Activated CD4-positive, alpha-beta T cell treated with anti-CD3 and anti-CD28 coated beads for 4 hours (primary cell): ENCODE results near the gene UBB.

Experiments
- DNase-seq, 2 donors: peaks; one replicate each; pipeline ENCODE4 v3.0.0-alpha.2; 2020

Gene UBB

DNA sequence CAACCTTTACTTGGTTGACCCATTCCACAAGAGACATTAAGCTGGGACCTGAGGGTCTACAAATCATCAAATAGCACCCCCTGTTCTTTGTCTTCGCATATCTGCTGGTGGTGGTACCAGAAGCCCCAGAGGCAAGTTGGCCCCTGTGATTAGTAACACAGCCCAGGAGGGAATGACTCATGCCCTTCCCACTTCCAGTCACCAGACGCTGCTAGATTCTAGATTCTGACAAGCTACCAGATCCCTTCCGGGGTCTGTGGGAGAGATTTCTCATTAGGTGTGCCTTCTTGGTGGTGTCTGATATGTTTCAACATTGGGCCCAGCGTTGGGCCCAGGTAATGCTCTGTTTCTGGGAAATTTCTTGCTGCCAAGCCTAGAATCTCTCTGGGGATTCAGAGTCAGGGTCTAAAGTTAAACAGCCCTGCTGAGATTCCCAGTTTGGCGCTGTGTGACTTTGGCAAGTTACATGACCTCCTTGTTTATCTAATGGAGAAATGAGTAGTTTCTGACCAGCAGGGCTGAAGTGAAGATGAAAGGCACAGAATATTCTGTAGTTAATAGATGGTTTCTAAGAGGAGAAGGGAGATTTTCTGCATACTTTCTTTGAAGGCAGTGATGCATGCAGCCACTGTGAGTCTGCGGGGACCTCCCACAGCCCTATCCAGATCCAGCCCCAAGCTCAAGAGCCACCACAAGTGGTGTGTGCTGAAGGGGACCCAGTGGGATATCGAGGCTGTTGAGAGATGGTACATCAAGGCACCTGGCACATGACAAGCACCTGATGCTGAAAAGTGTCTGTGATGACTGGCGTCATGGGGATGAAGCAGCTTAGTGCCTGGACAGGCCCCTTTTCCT, 38.4 kb downstream of the UBB start:
- DNase-seq = peak; percentile 68 to 73

DNA sequence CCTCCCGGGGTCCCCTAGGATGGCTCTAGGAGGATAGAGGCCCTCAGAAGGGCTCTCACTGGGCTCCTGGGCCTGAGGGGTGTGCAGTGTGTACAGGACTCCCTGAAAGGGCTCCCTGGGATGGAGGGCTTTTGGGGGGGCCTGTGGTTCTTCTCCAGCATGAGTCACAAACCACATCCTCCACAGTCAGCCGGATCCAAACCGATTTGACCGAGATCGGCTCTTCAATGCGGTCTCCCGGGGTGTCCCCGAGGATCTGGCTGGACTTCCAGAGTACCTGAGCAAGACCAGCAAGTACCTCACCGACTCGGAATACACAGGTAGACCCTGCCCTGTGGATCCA, 39.0 kb downstream of the UBB start:
- peak; percentile 45 to 51 for DNase-seq

DNA sequence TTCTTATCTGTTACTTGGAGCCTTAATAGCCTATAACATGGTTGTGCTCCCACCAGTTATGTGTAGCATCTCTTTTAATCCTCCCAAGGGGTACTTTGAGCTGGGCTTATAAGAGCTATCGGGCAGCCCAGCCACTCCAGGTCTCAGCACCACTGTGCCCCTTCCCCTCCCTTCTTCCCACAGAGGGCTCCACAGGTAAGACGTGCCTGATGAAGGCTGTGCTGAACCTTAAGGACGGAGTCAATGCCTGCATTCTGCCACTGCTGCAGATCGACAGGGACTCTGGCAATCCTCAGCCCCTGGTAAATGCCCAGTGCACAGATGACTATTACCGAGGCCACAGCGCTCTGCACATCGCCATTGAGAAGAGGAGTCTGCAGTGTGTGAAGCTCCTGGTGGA, 41.5 kb downstream of the UBB start:
- no peak for DNase-seq

DNA sequence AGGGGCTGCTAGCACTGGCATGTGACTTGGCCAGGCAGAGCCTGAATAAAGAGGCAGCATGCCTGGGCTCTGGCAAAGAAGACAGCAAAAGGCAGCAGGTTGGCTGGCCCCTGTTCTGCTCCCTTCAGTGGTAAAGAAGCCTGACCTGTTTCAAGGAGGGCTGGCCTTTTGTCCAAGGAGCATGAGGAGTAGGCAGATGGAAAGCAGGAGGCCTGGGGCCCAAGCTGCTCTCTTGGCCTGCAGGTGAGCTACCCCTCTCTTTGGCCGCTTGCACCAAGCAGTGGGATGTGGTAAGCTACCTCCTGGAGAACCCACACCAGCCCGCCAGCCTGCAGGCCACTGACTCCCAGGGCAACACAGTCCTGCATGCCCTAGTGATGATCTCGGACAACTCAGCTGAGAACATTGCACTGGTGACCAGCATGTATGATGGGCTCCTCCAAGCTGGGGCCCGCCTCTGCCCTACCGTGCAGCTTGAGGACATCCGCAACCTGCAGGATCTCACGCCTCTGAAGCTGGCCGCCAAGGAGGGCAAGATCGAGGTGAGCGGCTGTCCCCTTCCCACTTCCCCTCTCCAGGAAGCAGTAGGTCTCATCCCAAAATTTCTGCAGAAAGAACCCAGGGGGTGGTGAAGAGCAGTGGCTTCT, 42.5 kb downstream of the UBB start:
- no peak for DNase-seq

DNA sequence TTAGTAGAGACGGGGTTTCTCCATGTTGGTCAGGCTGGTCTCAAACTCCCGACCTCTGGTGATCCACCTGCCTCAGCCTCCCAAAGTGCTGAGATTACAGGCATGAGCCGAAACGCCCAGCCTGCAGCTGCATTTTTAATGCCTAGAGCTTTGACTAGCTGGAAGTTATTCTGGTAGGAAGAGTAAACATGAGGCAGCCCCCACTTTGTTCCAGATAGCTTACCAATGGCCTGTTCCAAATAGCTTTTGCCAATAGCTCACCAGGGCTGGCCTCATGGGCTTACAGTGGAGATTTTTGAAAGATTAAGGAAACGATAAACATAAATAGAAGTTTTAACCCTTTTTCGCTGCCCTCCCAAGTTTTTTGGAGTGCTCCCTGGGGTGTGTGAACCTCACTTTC, 44.3 kb downstream of the UBB start:
- no peak for DNase-seq

DNA sequence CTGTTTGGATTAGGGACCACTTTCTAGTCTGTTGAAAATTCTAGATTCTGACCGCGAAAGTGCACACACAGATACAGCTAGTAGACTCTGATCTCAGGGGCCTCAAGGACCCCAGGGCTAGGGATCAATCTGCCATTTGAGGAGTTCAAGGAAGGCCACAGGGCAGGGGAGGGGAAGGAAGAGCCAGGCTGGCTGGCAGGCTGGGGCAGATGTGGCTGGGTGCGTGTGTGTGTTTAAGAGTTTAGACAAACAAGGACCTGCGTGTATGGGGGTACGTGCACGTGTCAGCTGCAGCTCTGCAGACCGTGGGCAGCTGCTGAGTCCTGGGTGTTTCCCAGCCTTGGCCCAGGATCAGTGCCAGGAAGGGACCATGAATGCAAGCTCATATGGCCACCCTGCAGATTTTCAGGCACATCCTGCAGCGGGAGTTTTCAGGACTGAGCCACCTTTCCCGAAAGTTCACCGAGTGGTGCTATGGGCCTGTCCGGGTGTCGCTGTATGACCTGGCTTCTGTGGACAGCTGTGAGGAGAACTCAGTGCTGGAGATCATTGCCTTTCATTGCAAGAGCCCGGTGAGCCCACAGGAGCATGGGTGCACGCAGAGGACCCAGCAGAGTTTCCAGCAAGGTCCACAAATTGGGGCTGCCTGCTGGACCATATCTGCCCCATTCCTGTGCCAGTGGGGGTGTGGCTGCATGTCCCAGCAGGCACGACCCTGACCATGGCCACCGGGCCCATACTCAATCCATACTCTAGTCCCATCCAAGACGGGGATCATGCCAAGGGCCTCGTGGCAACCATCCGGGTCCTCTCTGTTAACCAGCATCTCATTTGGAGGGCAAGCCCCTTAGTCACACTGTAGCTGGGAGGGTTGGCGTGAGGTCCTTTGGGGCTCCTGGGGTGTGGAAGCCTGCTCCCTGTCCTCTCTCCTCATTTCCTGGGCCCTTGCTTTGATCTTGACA, 45.1 kb downstream of the UBB start:
- DNase-seq = no peak

DNA sequence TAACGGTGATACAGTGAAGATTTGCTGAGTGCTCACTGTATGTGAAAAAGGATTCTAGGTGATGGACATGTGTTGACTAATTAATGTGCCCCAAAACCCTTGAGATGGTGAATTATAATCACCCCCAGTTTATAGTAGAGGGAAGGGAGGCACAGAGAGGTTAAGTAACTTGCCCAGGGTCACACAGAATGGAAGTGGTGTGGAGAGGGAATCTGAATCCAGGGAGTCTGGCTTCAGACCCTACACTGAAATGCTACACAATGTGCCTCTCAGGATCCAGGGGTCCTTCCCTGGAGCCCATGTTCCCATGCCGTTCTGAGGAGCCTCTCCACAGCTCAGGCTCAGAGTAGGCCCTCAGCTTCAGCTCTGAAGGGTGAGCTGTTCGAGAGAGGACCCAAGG, 46.1 kb downstream of the UBB start:
- no peak for DNase-seq

DNA sequence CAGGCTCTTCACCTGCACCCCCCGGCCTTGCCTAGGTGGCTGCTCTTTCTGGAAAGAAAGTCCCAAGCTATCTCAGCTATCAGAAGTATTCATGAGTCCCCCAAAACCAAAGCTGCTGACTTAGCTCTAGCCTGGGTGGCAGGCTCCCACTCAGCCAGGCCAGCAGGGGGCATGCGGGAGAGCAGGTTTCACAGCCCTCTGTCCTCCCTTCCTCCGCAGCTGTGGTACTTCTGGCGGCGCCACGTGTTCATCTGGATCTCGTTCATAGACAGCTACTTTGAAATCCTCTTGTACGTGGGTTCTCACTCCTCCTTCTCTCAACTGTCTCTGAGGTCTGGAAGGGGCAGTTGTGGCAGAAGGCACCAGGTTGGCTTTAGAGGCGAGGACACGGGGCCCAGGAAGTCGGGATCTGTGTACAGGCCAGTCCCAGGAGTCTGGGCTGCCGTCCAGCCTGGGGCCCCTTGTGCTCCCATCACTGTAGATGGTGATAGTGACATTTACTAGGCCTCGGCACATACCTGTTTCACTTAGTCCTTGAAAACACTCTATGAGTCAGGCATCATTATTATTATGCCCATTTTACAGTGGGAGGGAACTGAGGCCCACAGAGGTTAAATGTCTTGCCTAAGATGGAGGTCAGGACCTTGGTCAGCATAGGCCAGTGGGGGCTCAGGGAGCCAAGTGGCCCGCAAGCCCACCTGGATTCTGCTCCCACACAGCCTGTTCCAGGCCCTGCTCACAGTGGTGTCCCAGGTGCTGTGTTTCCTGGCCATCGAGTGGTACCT, 47.4 kb downstream of the UBB start:
- DNase-seq = peak; percentile 42 to 47

DNA sequence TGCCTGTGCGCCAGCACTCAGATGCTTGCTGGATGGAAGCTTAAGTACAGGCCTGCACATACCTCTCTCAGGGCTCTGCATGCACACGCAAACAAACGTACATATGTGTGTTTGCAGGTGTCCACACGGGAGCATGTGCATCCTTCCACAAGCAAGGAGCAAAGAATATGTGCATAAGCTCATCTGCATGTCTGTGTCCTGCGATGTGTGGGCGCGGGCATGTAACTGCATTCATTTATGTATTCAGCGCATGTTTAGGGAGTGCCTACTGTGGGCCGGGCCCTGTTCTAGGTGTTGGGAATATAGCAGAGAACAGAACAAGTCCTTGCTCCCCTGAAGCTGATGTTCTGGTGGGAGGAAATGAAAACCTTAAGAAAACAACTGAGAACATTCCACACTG, 48.2 kb downstream of the UBB start:
- DNase-seq = no peak

DNA sequence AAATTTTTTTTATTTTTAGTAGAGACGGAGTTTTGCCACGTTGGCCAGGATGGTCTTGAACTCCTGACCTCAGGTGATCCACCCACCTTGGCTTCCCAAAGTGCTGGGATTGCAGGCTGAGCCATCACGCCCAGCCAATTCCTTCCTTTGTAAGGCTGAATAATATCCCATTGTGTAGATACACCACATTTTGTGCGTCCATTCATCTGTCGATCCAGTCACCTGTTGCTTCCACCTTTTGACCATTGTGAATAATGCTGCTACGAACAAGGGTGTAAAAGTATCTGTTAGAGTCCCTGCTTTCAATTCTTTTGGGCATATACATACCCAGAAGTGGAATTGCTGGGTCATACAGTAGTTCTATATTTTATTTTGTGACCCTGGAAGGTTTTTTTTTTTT, 49.8 kb downstream of the UBB start:
- no peak for DNase-seq

DNA sequence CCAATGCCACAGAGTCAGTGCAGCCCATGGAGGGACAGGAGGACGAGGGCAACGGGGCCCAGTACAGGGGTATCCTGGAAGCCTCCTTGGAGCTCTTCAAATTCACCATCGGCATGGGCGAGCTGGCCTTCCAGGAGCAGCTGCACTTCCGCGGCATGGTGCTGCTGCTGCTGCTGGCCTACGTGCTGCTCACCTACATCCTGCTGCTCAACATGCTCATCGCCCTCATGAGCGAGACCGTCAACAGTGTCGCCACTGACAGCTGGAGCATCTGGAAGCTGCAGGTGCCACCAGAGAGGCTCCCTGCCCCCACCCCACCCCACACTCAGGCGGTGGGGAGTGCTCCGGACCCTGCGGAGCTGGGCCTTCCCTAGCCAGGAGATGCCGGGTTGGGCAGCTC, 51.1 kb downstream of the UBB start:
- no peak for DNase-seq
